Islet precursor cell (in vitro differentiated cells): ENCODE measurements around the gene LYRM2.

Source experiments
- DNase-seq: peaks from one replicate; pipeline ENCODE4 v3.0.0-alpha.2; 2018

LYRM2 gene

GRCh38 chr6:89638320-89639195 is at the start of gene LYRM2:
Gene LYRM2, minus strand, starts transcription at chr6:89638747. Its CDS starts 31 bp downstream, at chr6:89638716.
- DNase-seq: peak; percentile 96

GRCh38 chr6:89688328-89688727 is 49.8 kb upstream of the LYRM2 start:
- DNase-seq: no peak

- no peak for DNase-seq
Observed at GRCh38 chr6:89685311-89685710, 46.8 kb upstream of the LYRM2 start.

GRCh38 chr6:89682991-89683390 is 44.4 kb upstream of the LYRM2 start:
- no peak for DNase-seq

GRCh38 chr6:89681983-89682564 is 43.5 kb upstream of the LYRM2 start:
- DNase-seq: no peak

- DNase-seq: no peak
Observed at GRCh38 chr6:89680551-89680950, 42.0 kb upstream of the LYRM2 start.

GRCh38 chr6:89680150-89680549 is 41.6 kb upstream of the LYRM2 start:
- DNase-seq: no peak

- no peak for DNase-seq
Observed at GRCh38 chr6:89679215-89680120, 40.9 kb upstream of the LYRM2 start.

- no peak for DNase-seq
Observed at GRCh38 chr6:89678531-89678930, 40.0 kb upstream of the LYRM2 start.

GRCh38 chr6:89675949-89676748 is 37.6 kb upstream of the LYRM2 start:
- DNase-seq: no peak

- no peak for DNase-seq
Observed at GRCh38 chr6:89670935-89671565, 32.5 kb upstream of the LYRM2 start.

GRCh38 chr6:89669002-89669401 is 30.5 kb upstream of the LYRM2 start:
- no peak for DNase-seq

GRCh38 chr6:89667872-89668556 is 29.5 kb upstream of the LYRM2 start:
- no peak for DNase-seq

- no peak for DNase-seq
Observed at GRCh38 chr6:89662659-89663223, 24.2 kb upstream of the LYRM2 start.

GRCh38 chr6:89661559-89661958 is 23.0 kb upstream of the LYRM2 start:
- no peak for DNase-seq

GRCh38 chr6:89660981-89661380 is 22.4 kb upstream of the LYRM2 start:
- DNase-seq: no peak

GRCh38 chr6:89657445-89658158 is 19.1 kb upstream of the LYRM2 start:
- DNase-seq: no peak

GRCh38 chr6:89655122-89655521 is 16.6 kb upstream of the LYRM2 start:
- no peak for DNase-seq

GRCh38 chr6:89650579-89650978 is 12.0 kb upstream of the LYRM2 start:
- no peak for DNase-seq

- DNase-seq: no peak
Observed at GRCh38 chr6:89649682-89650081, 11.1 kb upstream of the LYRM2 start.
